HG03196 (cell line): ENCODE measurements around the gene FGD3.
"Not testable (repeated sequence)": the region's sequence is repeated elsewhere in the genome, so short reads cannot be mapped to it uniquely, and the experiment has no call there.

ENCODE experiments used
- ATAC-seq: cut with Tn5 transposase; IDR thresholded peaks from one replicate; pipeline ENCODE4 v1.9.1; 2021; ENCODE audit not compliant: unreplicated experiment

The FGD3 gene

GRCh38 chr9:93007529-93008058, 60.3 kb downstream of the FGD3 start:
- ATAC-seq = no peak

- ATAC-seq = no peak
These were observed 61.1 kb downstream of the FGD3 start for GRCh38 chr9:93008457-93008856.

- ATAC-seq = no peak
These were observed 62.2 kb downstream of the FGD3 start for GRCh38 chr9:93009337-93010015.

GRCh38 chr9:93010056-93010455, 62.7 kb downstream of the FGD3 start:
- no peak for ATAC-seq

- no peak for ATAC-seq
These were observed 63.4 kb downstream of the FGD3 start for GRCh38 chr9:93010704-93011103.

GRCh38 chr9:93011114-93011513, 63.8 kb downstream of the FGD3 start:
- ATAC-seq = no peak

- ATAC-seq = no peak
These were observed 65.9 kb downstream of the FGD3 start for GRCh38 chr9:93012963-93013855.

- no peak for ATAC-seq
These were observed 66.7 kb downstream of the FGD3 start for GRCh38 chr9:93013856-93014582.

- not testable (repeated sequence) for ATAC-seq
These were observed 67.9 kb downstream of the FGD3 start for GRCh38 chr9:93015190-93015589.

- no peak for ATAC-seq
These were observed 70.3 kb downstream of the FGD3 start for GRCh38 chr9:93017621-93018020.

- ATAC-seq = no peak
These were observed 72.8 kb downstream of the FGD3 start for GRCh38 chr9:93020151-93020550.

- ATAC-seq = no peak
These were observed 73.7 kb downstream of the FGD3 start for GRCh38 chr9:93020771-93021670.

- no peak for ATAC-seq
These were observed 74.7 kb downstream of the FGD3 start for GRCh38 chr9:93022066-93022465.

- no peak for ATAC-seq
These were observed 75.6 kb downstream of the FGD3 start for GRCh38 chr9:93022721-93023520.

- no peak for ATAC-seq
These were observed 76.1 kb downstream of the FGD3 start for GRCh38 chr9:93023521-93023815.

GRCh38 chr9:93024646-93024910, 77.3 kb downstream of the FGD3 start:
- ATAC-seq = no peak

- ATAC-seq = no peak
These were observed 77.8 kb downstream of the FGD3 start for GRCh38 chr9:93024986-93025630.

GRCh38 chr9:93025736-93026135, 78.4 kb downstream of the FGD3 start:
- no peak for ATAC-seq

- ATAC-seq = no peak
These were observed 79.3 kb downstream of the FGD3 start for GRCh38 chr9:93026640-93027039.

- no peak for ATAC-seq
These were observed 80.4 kb downstream of the FGD3 start for GRCh38 chr9:93027750-93028149.
